NCI-H1105 (cell line): ENCODE measurements around the gene DCTN2.

Source experiments
- DNase-seq: peaks from one replicate; lab custom pipeline; 2025; lab: John Stamatoyannopoulos, UW

Gene DCTN2

GRCh38 chr12:57488402-57489156, 58.4 kb downstream of the DCTN2 start:
- DNase-seq: no peak

GRCh38 chr12:57487597-57488401, 59.2 kb downstream of the DCTN2 start, which contains the start of gene MARS1:
Gene MARS1 (plus strand): TSS chr12:57488068. CDS start chr12:57488091, 23 bp downstream.
- peak; percentile 87 for DNase-seq

GRCh38 chr12:57487055-57487596, 59.9 kb downstream of the DCTN2 start:
- no peak for DNase-seq

GRCh38 chr12:57485695-57486094, 61.3 kb downstream of the DCTN2 start:
- no peak for DNase-seq

GRCh38 chr12:57483466-57483865, 63.5 kb downstream of the DCTN2 start:
- no peak for DNase-seq

GRCh38 chr12:57481671-57482070, 65.3 kb downstream of the DCTN2 start:
- no peak for DNase-seq
